ENCODE data around the gene PTPRO. TPM values are rescaled to one million over a fixed set of nuclear protein-coding genes. Genes with fewer than 3 reads are reported as not detected.

PTPRO gene
- total RNA-seq, 4 donors from 2014 or later, result 0.19 to 0.94 (median 0.70) TPM

GRCh38 chr12:15368812-15369211 is 46.5 kb downstream of the PTPRO start:
- Histone ChIP-seq H3K9me3 (no peaks in the 10 kb centered on the region), H3K4me1 (no peaks in the 10 kb centered on the region), H3K27me3 (no peaks in the 10 kb centered on the region), H3K27ac (no peak overlapping the region), H3K36me3 (no peaks in the 10 kb centered on the region), H3K4me3 (no peak overlapping the region)
- intact Hi-C loops (cut with DNase I; ENCODE audit: low total_unique reads) (no loop called here), in situ Hi-C loops (cut with MboI; ENCODE audit: low sequenced_read_pairs in 4 of 4) (no loop called here)
- no peak for DNase-seq
- TF ChIP-seq CTCF (IDR thresholded peaks at IDR 0.05 in 4 of 5, conservative IDR thresholded peaks at IDR 0.05 in 1 of 5) (no peak), POLR2A (IDR thresholded peaks at IDR 0.05) (no peak)
- ATAC-seq, result no peak

DNA sequence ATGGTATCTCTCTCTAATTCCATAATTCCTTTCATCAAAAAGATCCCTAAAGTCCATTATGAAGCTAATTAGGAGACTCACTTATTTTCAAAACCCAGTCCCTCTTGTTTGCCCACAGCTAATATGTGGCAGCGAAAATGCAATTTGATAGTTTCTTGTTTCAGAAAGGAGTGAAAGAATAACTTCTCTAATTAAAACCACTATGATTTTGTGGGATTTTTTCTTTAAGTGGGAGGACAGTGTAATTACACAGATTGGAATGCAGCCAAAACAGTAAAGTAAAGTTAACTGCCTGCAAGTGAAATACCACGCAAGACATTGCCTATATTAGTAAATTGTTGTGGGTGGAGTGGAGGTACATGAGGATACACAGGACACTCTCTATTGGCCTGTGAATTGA is 50.0 kb downstream of the PTPRO start:
- ATAC-seq (no peak), DNase-seq (no peak)
- Histone ChIP-seq H3K9me3 (no peaks in the 10 kb centered on the region), H3K27ac (no peak overlapping the region), H3K4me3 (no peak overlapping the region), H3K36me3 (no peaks in the 10 kb centered on the region), H3K4me1 (no peaks in the 10 kb centered on the region), H3K27me3 (no peaks in the 10 kb centered on the region)
- in situ Hi-C loops (cut with MboI; ENCODE audit: low sequenced_read_pairs in 4 of 4), result no loop called here
- intact Hi-C loops (cut with DNase I; ENCODE audit: low total_unique reads), result no loop called here
- no peak for TF ChIP-seq CTCF (IDR thresholded peaks at IDR 0.05 in 4 of 5, conservative IDR thresholded peaks at IDR 0.05 in 1 of 5)

DNA sequence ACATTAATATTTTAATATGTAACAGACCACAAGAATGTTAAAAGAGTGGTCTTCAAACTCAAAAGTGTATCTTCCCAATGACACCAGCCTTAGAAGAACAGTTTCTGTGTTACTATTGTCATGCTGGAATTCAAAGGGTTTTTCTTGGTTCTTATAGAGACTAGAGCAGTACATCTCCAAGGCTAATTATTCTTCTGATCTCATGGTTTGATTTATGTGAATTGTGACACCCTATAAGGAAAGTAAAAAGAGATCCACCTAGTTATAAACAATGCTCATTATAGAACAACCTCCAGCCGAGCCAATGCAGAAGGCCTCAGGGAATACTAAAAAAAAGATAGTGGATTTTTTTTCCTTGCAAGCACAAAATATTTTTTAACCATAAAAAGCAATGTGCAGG is 65.5 kb downstream of the PTPRO start:
- Histone ChIP-seq H3K4me1 (no peaks in the 10 kb centered on the region), H3K9me3 (no peaks in the 10 kb centered on the region), H3K36me3 (no peaks in the 10 kb centered on the region), H3K27me3 (no peaks in the 10 kb centered on the region), H3K4me3 (no peak overlapping the region), H3K27ac (no peak overlapping the region)
- in situ Hi-C loops (cut with MboI; ENCODE audit: low sequenced_read_pairs in 4 of 4), result no loop called here
- intact Hi-C loops (cut with DNase I; ENCODE audit: low total_unique reads), result no loop called here
- TF ChIP-seq CTCF (IDR thresholded peaks at IDR 0.05 in 4 of 5, conservative IDR thresholded peaks at IDR 0.05 in 1 of 5) (no peak), POLR2A (IDR thresholded peaks at IDR 0.05) (no peak)
- ATAC-seq (no peak), DNase-seq (no peak)

DNA sequence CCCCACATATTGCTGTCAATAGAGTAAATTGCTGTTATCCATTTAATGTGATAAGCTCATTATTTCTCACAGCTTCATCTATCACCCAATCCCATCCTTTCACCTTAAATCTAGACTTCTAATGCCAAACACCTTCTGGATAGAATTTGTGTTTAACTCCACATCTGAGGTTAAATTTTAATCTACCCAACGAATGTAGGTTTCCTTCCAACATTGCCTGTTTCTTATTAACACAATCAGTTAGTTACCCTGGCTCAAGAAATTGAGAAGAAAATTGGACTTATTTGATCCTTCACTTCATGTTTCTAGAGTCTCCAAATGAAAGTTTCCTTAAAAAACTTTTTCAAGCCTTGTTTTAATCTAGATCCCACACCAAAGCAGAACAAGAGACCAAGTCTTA is 67.3 kb downstream of the PTPRO start:
- TF ChIP-seq CTCF (IDR thresholded peaks at IDR 0.05 in 4 of 5, conservative IDR thresholded peaks at IDR 0.05 in 1 of 5), result no peak
- no peak for TF ChIP-seq POLR2A (IDR thresholded peaks at IDR 0.05)
- DNase-seq (no peak), ATAC-seq (no peak)
- Histone ChIP-seq H3K27me3 (no peaks in the 10 kb centered on the region), H3K4me1 (no peaks in the 10 kb centered on the region), H3K27ac (no peak overlapping the region), H3K36me3 (no peaks in the 10 kb centered on the region), H3K9me3 (no peaks in the 10 kb centered on the region), H3K4me3 (no peak overlapping the region)
- intact Hi-C loops (cut with DNase I; ENCODE audit: low total_unique reads) (no loop called here), in situ Hi-C loops (cut with MboI; ENCODE audit: low sequenced_read_pairs in 4 of 4) (no loop called here)

DNA sequence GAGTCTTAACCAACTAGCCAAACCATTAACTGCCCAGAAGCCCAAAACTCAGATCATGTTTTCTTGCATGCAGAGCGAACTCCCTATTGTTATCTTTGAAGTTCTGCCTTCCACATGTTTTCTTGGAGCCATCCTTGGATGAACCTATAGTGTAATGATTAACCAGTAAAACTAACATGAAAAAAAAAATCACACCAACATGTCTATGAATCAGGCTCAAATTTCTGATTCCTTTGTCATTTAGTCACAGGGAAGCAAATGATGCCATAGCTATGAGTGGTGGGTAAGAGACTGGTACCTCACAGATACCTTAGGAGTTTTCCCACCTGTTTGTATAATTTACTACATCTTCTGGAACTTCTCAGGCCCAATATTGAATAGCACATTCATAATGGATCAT is 70.7 kb downstream of the PTPRO start:
- Histone ChIP-seq H3K36me3 (no peaks in the 10 kb centered on the region), H3K4me3 (no peak overlapping the region), H3K27me3 (no peaks in the 10 kb centered on the region), H3K4me1 (no peaks in the 10 kb centered on the region), H3K27ac (no peak overlapping the region), H3K9me3 (no peaks in the 10 kb centered on the region)
- ATAC-seq (no peak), DNase-seq (no peak)
- no peak for TF ChIP-seq POLR2A (IDR thresholded peaks at IDR 0.05)
- TF ChIP-seq CTCF (IDR thresholded peaks at IDR 0.05 in 4 of 5, conservative IDR thresholded peaks at IDR 0.05 in 1 of 5), result no peak
- in situ Hi-C loops (cut with MboI; ENCODE audit: low sequenced_read_pairs in 4 of 4), result no loop called here
- intact Hi-C loops (cut with DNase I; ENCODE audit: low total_unique reads), result no loop called here

Data from gastrocnemius medialis (tissue), 4 donors.